Mesendoderm (in vitro differentiated cells): Measurements from ENCODE around the gene ANKS1B.

Experiments
- DNase-seq: peaks from one replicate; pipeline ENCODE4 v3.0.0; 2013
- H2AK5ac ChIP-seq: 2 replicates; pipeline ENCODE4 v1.6.1; 2013; ENCODE audit warnings: low read length, inconsistent platforms
- H2BK120ac ChIP-seq: 2 replicates; pipeline ENCODE4 v1.6.1; 2013; ENCODE audit warnings: low read depth, mild to moderate bottlenecking, low read length, moderate library complexity, mixed read lengths
- H2BK15ac ChIP-seq: replicated peaks from 2 replicates; pipeline ENCODE4 v1.6.1; 2013; ENCODE audit warnings: low read depth, mild to moderate bottlenecking, moderate library complexity
- H2BK5ac ChIP-seq: 2 replicates; pipeline ENCODE4 v1.6.1; 2013; ENCODE audit warnings: low read length, inconsistent platforms
- H3K18ac ChIP-seq: 2 replicates; pipeline ENCODE4 v1.6.1; 2013; ENCODE audit warnings: mild to moderate bottlenecking, low read length, mixed read lengths
- H3K23ac ChIP-seq: one replicate; pipeline ENCODE4 v1.6.1; 2013; ENCODE audit warnings: low read length
- H3K27ac ChIP-seq: 2 replicates; pipeline ENCODE4 v1.5.1; 2013; ENCODE audit warnings: low read depth, mild to moderate bottlenecking, inconsistent platforms, low read length, moderate library complexity
- H3K27me3 ChIP-seq: 2 replicates; pipeline ENCODE4 v1.6.1; 2013; ENCODE audit warnings: low read length, control low read depth, mild to moderate bottlenecking, inconsistent platforms; ENCODE audit not compliant: insufficient read depth, poor library complexity
- H3K36me3 ChIP-seq: 2 replicates; pipeline ENCODE4 v1.6.1; 2013; ENCODE audit warnings: low read length, inconsistent platforms; ENCODE audit not compliant: control insufficient read depth, insufficient read depth
- H3K4ac ChIP-seq: one replicate; pipeline ENCODE4 v1.6.1; 2013; ENCODE audit warnings: low read depth, mild to moderate bottlenecking, low read length, moderate library complexity
- H3K4me1 ChIP-seq: 2 replicates; pipeline ENCODE4 v1.6.1; 2013; ENCODE audit warnings: low read depth, low read length, inconsistent platforms; ENCODE audit not compliant: control insufficient read depth
- H3K4me2 ChIP-seq: 2 replicates; pipeline ENCODE4 v1.6.1; 2013; ENCODE audit warnings: low read length
- H3K4me3 ChIP-seq: 2 replicates; pipeline ENCODE4 v1.5.1; 2013; ENCODE audit warnings: mild to moderate bottlenecking, low read length
- H3K56ac ChIP-seq: one replicate; pipeline ENCODE4 v1.6.1; 2013; ENCODE audit warnings: low read length
- H3K79me1 ChIP-seq: 2 replicates; pipeline ENCODE4 v1.6.1; 2013; ENCODE audit warnings: low read length, inconsistent platforms
- H3K79me2 ChIP-seq: 2 replicates; pipeline ENCODE4 v1.6.1; 2013; ENCODE audit warnings: mild to moderate bottlenecking, low read length; ENCODE audit not compliant: control insufficient read depth, insufficient read depth
- H3K9ac ChIP-seq: 2 replicates; pipeline ENCODE4 v1.6.1; 2013; ENCODE audit warnings: low read length, inconsistent platforms
- H4K5ac ChIP-seq: one replicate; pipeline ENCODE4 v1.6.1; 2013; ENCODE audit warnings: low read length
- H4K8ac ChIP-seq: one replicate; pipeline ENCODE4 v1.6.1; 2013; ENCODE audit warnings: low read depth, mild to moderate bottlenecking, control low read depth, low read length, moderate library complexity
- WGBS: extraction: QIAGEN DNeasy Blood & Tissue Kit; methylation state at CpG from one replicate; pipeline ENCODE4 v1.1.7; 2013; ENCODE audit warnings: low lambda C conversion rate, missing lambda C conversion rate; ENCODE audit not compliant: insufficient coverage; ENCODE audit errors: extremely low coverage; 5-methylcytosine and 5-hydroxymethylcytosine counted together

The ANKS1B gene

DNA sequence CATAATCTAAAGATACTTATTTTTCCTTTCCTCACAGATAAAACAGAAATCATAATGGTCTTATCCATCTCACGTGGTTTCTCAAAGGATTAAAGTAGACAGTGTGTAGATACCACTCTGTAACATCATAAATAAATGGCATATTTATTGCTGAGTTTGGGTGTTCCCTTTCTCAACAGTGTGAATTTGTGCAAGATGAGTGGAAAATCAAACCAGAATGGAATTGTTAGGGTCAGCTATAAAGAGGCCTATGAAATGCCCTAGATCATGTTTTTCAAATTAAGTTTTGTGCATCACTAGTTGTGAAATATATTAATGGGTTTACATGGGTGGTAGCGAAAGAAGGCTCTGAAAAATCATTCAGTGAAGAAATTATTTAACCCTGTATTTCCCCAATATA is 553.5 kb downstream of the ANKS1B start:
- no peak overlapping the region for H2AK5ac ChIP-seq
- no peak overlapping the region for H3K18ac ChIP-seq
- H3K4me1 ChIP-seq: no peaks in the 10 kb centered on the region
- no peak overlapping the region for H4K8ac ChIP-seq
- no peak overlapping the region for H3K27ac ChIP-seq
- H3K23ac ChIP-seq: no peak overlapping the region
- no peak overlapping the region for H2BK120ac ChIP-seq
- no peak overlapping the region for H2BK15ac ChIP-seq
- H4K5ac ChIP-seq: no peak overlapping the region
- H3K56ac ChIP-seq: no peak overlapping the region
- no peaks in the 10 kb centered on the region for H3K79me2 ChIP-seq
- H3K4me3 ChIP-seq: no peak overlapping the region
- DNase-seq: no peak
- H3K27me3 ChIP-seq: no peaks in the 10 kb centered on the region
- no CpG with 5 or more reads among the region's 2 CpGs for WGBS
- H3K79me1 ChIP-seq: no peaks in the 10 kb centered on the region
- H3K9ac ChIP-seq: no peak overlapping the region
- no peak overlapping the region for H3K4ac ChIP-seq
- no peak overlapping the region for H2BK5ac ChIP-seq
- H3K36me3 ChIP-seq: no peaks in the 10 kb centered on the region
- no peak overlapping the region for H3K4me2 ChIP-seq

DNA sequence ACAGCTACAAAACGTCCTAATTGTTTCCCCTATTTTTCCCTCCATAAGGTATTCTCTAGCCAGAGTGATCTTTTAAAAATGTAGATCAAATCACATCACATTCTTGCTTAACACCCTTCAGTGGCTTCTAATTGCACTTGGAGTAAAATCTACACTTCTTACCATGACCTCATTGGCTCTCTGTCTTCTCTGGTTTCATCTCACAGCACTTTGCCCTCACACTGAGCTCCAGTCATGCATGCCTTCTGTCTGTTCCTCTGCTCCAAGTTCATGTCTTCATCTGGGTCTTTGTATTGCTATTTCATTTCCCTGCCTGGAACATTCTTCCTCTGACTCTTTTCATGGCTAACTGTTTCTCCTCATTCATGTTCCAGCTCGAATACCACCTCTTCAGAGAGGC is 557.6 kb downstream of the ANKS1B start:
- WGBS: 100% methylated on average over 1 of the region's 2 CpGs
- H3K4ac ChIP-seq: no peak overlapping the region

DNA sequence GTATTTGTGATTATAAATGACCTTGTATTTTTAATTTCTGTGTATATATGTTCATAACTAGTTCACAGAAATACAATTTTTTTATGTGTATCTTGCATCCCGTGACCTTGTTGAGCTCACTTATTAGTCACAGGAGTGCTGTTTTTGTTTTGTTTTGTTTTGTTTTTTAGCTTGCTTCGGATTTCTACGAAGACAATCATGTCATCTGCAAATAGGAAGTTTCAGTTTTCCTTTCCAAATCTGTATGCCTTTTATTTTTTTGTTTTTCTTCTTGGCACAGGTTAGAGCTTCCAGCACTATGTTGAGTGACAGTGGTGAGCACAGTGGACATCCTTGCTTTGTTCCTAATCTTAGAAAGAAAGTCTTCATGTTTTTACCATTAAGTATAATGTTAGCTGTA is 566.4 kb downstream of the ANKS1B start:
- Histone ChIP-seq H2BK120ac (no peak overlapping the region), H3K9ac (no peak overlapping the region), H2BK15ac (no peak overlapping the region), H3K4me3 (no peak overlapping the region), H3K79me2 (no peaks in the 10 kb centered on the region), H3K27ac (no peak overlapping the region), H4K5ac (no peak overlapping the region), H3K27me3 (no peaks in the 10 kb centered on the region), H3K18ac (no peak overlapping the region), H3K4me1 (no peaks in the 10 kb centered on the region), H2AK5ac (no peak overlapping the region), H3K56ac (no peak overlapping the region), H3K4ac (no peak overlapping the region), H4K8ac (no peak overlapping the region), H2BK5ac (no peak overlapping the region), H3K4me2 (no peak overlapping the region), H3K23ac (no peak overlapping the region), H3K79me1 (no peaks in the 10 kb centered on the region), H3K36me3 (no peaks in the 10 kb centered on the region)
- DNase-seq: no peak
- WGBS: no CpG with 5 or more reads among the region's 3 CpGs

More for the DNA sequence above, 557.6 kb downstream of the ANKS1B start:
- H3K27ac ChIP-seq: no peak overlapping the region
- no peaks in the 10 kb centered on the region for H3K36me3 ChIP-seq
- no peaks in the 10 kb centered on the region for H3K27me3 ChIP-seq
- no peak overlapping the region for H3K9ac ChIP-seq
- H3K4me3 ChIP-seq: no peak overlapping the region
- no peak overlapping the region for H2BK120ac ChIP-seq
- no peak overlapping the region for H4K8ac ChIP-seq
- H2BK5ac ChIP-seq: no peak overlapping the region
- H4K5ac ChIP-seq: no peak overlapping the region
- no peak overlapping the region for H3K4me2 ChIP-seq
- no peak overlapping the region for H3K18ac ChIP-seq
- no peaks in the 10 kb centered on the region for H3K4me1 ChIP-seq
- DNase-seq: no peak
- H2BK15ac ChIP-seq: no peak overlapping the region
- no peak overlapping the region for H3K23ac ChIP-seq
- no peaks in the 10 kb centered on the region for H3K79me2 ChIP-seq
- H3K79me1 ChIP-seq: no peaks in the 10 kb centered on the region
- H3K56ac ChIP-seq: no peak overlapping the region
- H2AK5ac ChIP-seq: no peak overlapping the region

DNA sequence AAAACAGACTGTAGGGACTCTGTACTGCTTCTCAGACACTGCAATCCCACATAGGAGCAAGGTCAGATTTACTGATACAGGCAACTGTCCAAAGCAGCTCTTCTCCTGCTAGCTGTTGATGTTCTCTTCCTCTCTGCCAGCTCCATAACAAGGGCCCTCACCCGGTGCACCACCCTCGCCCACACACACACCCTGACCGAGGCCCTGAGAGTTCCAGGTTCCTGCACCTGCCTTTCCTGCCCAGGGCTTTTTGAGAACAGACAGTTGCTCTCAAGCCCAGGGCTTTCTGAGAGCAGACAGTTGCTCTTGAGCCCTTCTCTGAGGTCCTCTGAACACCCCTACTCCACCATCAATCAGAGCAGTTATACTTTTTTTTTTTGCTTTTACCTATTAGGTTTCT is 571.0 kb downstream of the ANKS1B start:
- H2BK15ac ChIP-seq: no peak overlapping the region
- H3K4me3 ChIP-seq: no peak overlapping the region
- no peak overlapping the region for H3K4ac ChIP-seq
- H2BK5ac ChIP-seq: no peak overlapping the region
- H3K79me1 ChIP-seq: no peaks in the 10 kb centered on the region
- no peak overlapping the region for H3K27ac ChIP-seq
- no peaks in the 10 kb centered on the region for H3K79me2 ChIP-seq
- H4K5ac ChIP-seq: no peak overlapping the region
- WGBS: no CpG with 5 or more reads among the region's 3 CpGs
- no peak overlapping the region for H3K9ac ChIP-seq
- no peak overlapping the region for H2AK5ac ChIP-seq
- H3K36me3 ChIP-seq: no peaks in the 10 kb centered on the region
- no peaks in the 10 kb centered on the region for H3K27me3 ChIP-seq
- H3K4me2 ChIP-seq: no peak overlapping the region
- H3K18ac ChIP-seq: no peak overlapping the region
- H4K8ac ChIP-seq: no peak overlapping the region
- DNase-seq: no peak
- no peak overlapping the region for H3K23ac ChIP-seq
- no peaks in the 10 kb centered on the region for H3K4me1 ChIP-seq
- no peak overlapping the region for H3K56ac ChIP-seq
- H2BK120ac ChIP-seq: no peak overlapping the region

DNA sequence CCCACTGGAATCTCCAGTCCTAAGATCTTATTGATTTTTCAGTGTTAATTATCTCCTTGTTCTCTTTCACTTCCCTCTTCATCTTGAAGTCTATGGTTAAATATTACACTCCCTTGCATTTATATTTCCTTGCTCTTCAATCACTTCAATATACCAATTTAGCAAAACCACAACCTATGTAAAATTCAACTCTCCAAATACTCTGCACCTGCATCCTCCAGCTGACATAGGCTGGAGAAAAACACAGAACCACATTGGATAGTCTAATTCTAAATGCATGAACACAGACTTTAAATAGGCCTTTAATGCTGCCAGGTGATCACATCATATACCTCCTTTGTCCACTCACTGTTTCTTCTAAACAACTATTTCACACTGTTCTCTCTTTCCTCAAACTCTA is 591.0 kb downstream of the ANKS1B start:
- H4K8ac ChIP-seq: no peak overlapping the region
- H3K4ac ChIP-seq: no peak overlapping the region
- H3K79me2 ChIP-seq: no peaks in the 10 kb centered on the region
- no peaks in the 10 kb centered on the region for H3K79me1 ChIP-seq
- no peak overlapping the region for H2BK15ac ChIP-seq
- H3K9ac ChIP-seq: no peak overlapping the region
- no peak overlapping the region for H3K56ac ChIP-seq
- no peak for DNase-seq
- H2BK120ac ChIP-seq: no peak overlapping the region
- no peaks in the 10 kb centered on the region for H3K36me3 ChIP-seq
- H3K4me2 ChIP-seq: no peak overlapping the region
- H2AK5ac ChIP-seq: no peak overlapping the region
- H4K5ac ChIP-seq: no peak overlapping the region
- no peak overlapping the region for H3K23ac ChIP-seq
- H3K27ac ChIP-seq: no peak overlapping the region
- H3K4me1 ChIP-seq: no peaks in the 10 kb centered on the region
- no peak overlapping the region for H3K18ac ChIP-seq
- no peaks in the 10 kb centered on the region for H3K27me3 ChIP-seq
- no peak overlapping the region for H2BK5ac ChIP-seq
- H3K4me3 ChIP-seq: no peak overlapping the region

DNA sequence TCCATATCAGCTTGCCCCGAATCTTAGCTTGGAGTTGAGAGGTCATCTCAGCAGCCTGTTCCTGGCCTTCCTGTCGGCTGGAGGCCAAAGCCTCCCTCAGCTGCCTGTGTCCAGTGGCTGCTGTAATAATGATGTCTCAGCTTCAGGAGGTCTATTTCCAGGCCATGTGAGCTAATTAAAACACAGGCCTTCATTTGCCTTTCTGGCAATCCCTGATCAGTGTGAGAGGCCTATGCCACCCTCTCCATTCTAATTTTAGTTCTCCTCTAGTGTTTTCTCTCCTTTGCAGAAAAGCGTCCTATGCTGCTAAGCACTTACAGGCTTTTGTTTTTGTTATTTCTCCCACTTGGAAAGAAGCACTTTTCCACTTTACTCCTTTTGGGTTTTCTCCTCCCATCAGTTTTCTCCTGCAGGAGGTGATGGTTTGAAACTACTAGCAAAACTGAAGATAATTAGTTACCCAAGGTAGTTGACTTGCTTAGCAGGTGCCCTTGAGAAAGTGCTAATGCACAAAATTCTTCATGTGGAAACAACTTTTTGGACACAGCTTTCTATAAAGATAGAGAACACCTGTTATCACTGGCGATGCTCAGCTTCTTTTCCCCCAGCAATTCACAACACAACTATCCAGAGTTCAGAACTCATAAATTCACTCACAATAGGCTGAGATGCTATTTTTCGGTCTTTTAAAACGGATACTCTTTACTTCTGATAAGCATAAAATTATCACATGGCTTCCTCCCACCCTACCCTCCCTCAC is 592.5 kb downstream of the ANKS1B start:
- no peak overlapping the region for H3K9ac ChIP-seq
- no peaks in the 10 kb centered on the region for H3K27me3 ChIP-seq
- H3K79me2 ChIP-seq: no peaks in the 10 kb centered on the region
- H3K4ac ChIP-seq: no peak overlapping the region
- H2BK15ac ChIP-seq: no peak overlapping the region
- H3K4me2 ChIP-seq: no peak overlapping the region
- no peak overlapping the region for H2BK120ac ChIP-seq
- H3K36me3 ChIP-seq: no peaks in the 10 kb centered on the region
- no peak overlapping the region for H2AK5ac ChIP-seq
- no peak overlapping the region for H3K23ac ChIP-seq
- no peak overlapping the region for H3K56ac ChIP-seq
- WGBS: no CpG with 5 or more reads among the region's 6 CpGs
- no peak overlapping the region for H4K8ac ChIP-seq
- H3K4me1 ChIP-seq: no peaks in the 10 kb centered on the region
- H3K27ac ChIP-seq: no peak overlapping the region
- no peak overlapping the region for H3K18ac ChIP-seq
- H2BK5ac ChIP-seq: no peak overlapping the region
- no peak overlapping the region for H3K4me3 ChIP-seq
- DNase-seq: no peak
- H4K5ac ChIP-seq: no peak overlapping the region
- no peaks in the 10 kb centered on the region for H3K79me1 ChIP-seq
